GM21825 (cell line): ENCODE data around the gene TMUB1.
"Not testable (repeated sequence)": the region's sequence is repeated elsewhere in the genome, so short reads cannot be mapped to it uniquely, and the experiment has no call there.

Experiments
- ATAC-seq: cut with Tn5 transposase; IDR thresholded peaks from one replicate; pipeline ENCODE4 v1.9.1; 2021; ENCODE audit warnings: mild to moderate bottlenecking, moderate library complexity; ENCODE audit not compliant: unreplicated experiment

TMUB1 gene

GRCh38 chr7:151057506-151057988, 25.7 kb downstream of the TMUB1 start, which contains the start of gene CDK5:
Gene CDK5, minus strand, starts transcription at chr7:151057897. Its CDS starts 49 bp downstream, at chr7:151057848.
- peak; percentile 1 for ATAC-seq

GRCh38 chr7:151056666-151057505, 26.4 kb downstream of the TMUB1 start:
- ATAC-seq = no peak

- ATAC-seq = no peak
These were observed 27.0 kb downstream of the TMUB1 start for GRCh38 chr7:151056283-151056665.

GRCh38 chr7:151053751-151054150, 29.5 kb downstream of the TMUB1 start:
- no peak for ATAC-seq

GRCh38 chr7:151053096-151053495, 30.2 kb downstream of the TMUB1 start:
- ATAC-seq = no peak

- ATAC-seq = no peak
These were observed 32.2 kb downstream of the TMUB1 start for GRCh38 chr7:151051108-151051507.

GRCh38 chr7:151048911-151049463, 34.3 kb downstream of the TMUB1 start:
- no peak for ATAC-seq

- no peak for ATAC-seq
These were observed 35.1 kb downstream of the TMUB1 start, which contains the start of gene ASIC3 for GRCh38 chr7:151047976-151048815. Gene ASIC3, plus strand, starts transcription at chr7:151048531. Its CDS starts 355 bp downstream, at chr7:151048886.

- no peak for ATAC-seq
These were observed 36.4 kb downstream of the TMUB1 start for GRCh38 chr7:151046603-151047573.

- no peak for ATAC-seq
These were observed 37.3 kb downstream of the TMUB1 start for GRCh38 chr7:151045967-151046366.

- no peak for ATAC-seq
These were observed 38.0 kb downstream of the TMUB1 start for GRCh38 chr7:151045262-151045661.

GRCh38 chr7:151043959-151044358, 39.3 kb downstream of the TMUB1 start:
- ATAC-seq = no peak

- not testable (repeated sequence) for ATAC-seq
These were observed 39.8 kb downstream of the TMUB1 start for GRCh38 chr7:151043449-151043848.

GRCh38 chr7:151040616-151041375, 42.5 kb downstream of the TMUB1 start:
- ATAC-seq = no peak

GRCh38 chr7:151039850-151040548, 43.3 kb downstream of the TMUB1 start:
- ATAC-seq = no peak

- no peak for ATAC-seq
These were observed 44.1 kb downstream of the TMUB1 start for GRCh38 chr7:151038951-151039849.

- ATAC-seq = no peak
These were observed 47.4 kb downstream of the TMUB1 start for GRCh38 chr7:151035902-151036301.
